ENCODE results near the gene SLIT1. TPM values are rescaled to one million over a fixed set of nuclear protein-coding genes. Genes with fewer than 3 reads are reported as not detected.

Gene SLIT1
- total RNA-seq, 1 donor from 2014 or later = 0.23 TPM

GRCh38 chr10:97038688-97039087, 147.1 kb downstream of the SLIT1 start:
- Mint-ChIP-seq H3K9me3 (ENCODE audit: unreplicated experiment) (no peaks in the 10 kb centered on the region), H3K27me3 (ENCODE audit: low read depth, unreplicated experiment) (peaks cover 36% of the 10 kb centered on the region), H3K27ac (ENCODE audit: unreplicated experiment) (no peak overlapping the region), H3K4me1 (ENCODE audit: low read depth, unreplicated experiment) (peaks cover 2% of the 10 kb centered on the region), H3K4me3 (ENCODE audit: unreplicated experiment) (no peak overlapping the region), H3K36me3 (ENCODE audit: low read depth, unreplicated experiment) (no peaks in the 10 kb centered on the region)
- peaks cover 3% of the 10 kb centered on the region for H3K27me3 ChIP-seq (ENCODE audit: insufficient read depth, low read length)
- H3K27ac ChIP-seq (ENCODE audit: low read depth, low read length) = no peak overlapping the region
- H3K4me3 ChIP-seq (ENCODE audit: insufficient read depth, low read depth, low read length) = no peak overlapping the region
- no peak overlapping the region for H3K9ac ChIP-seq (ENCODE audit: low read length)
- H2AFZ ChIP-seq (ENCODE audit: low read depth, low read length) = no peak overlapping the region
- no peak for DNase-seq (ENCODE audit: low read depth)
- peaks cover 6% of the 10 kb centered on the region for H3K4me1 ChIP-seq (ENCODE audit: insufficient read depth, low read length)
- H4K20me1 ChIP-seq (ENCODE audit: insufficient read depth, low read length) = no peaks in the 10 kb centered on the region
- H3K36me3 ChIP-seq (ENCODE audit: insufficient read depth, low read length) = no peaks in the 10 kb centered on the region
- FAIRE-seq = no peak
- H3K9me3 ChIP-seq (ENCODE audit: insufficient read depth, low read depth, low read length) = no peaks in the 10 kb centered on the region
- TF ChIP-seq, protein P1, sequence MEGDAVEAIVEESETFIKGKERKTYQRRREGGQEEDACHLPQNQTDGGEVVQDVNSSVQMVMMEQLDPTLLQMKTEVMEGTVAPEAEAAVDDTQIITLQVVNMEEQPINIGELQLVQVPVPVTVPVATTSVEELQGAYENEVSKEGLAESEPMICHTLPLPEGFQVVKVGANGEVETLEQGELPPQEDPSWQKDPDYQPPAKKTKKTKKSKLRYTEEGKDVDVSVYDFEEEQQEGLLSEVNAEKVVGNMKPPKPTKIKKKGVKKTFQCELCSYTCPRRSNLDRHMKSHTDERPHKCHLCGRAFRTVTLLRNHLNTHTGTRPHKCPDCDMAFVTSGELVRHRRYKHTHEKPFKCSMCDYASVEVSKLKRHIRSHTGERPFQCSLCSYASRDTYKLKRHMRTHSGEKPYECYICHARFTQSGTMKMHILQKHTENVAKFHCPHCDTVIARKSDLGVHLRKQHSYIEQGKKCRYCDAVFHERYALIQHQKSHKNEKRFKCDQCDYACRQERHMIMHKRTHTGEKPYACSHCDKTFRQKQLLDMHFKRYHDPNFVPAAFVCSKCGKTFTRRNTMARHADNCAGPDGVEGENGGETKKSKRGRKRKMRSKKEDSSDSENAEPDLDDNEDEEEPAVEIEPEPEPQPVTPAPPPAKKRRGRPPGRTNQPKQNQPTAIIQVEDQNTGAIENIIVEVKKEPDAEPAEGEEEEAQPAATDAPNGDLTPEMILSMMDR (IDR thresholded peaks at IDR 0.05; ENCODE audit: insufficient read depth, low read depth, low read length) = no peak
- TF ChIP-seq EZH2 (IDR thresholded peaks at IDR 0.05; ENCODE audit: insufficient read depth, low read length) = no peak
- H3K4me2 ChIP-seq (ENCODE audit: low read length) = no peak overlapping the region
- no peaks in the 10 kb centered on the region for H3K79me2 ChIP-seq (ENCODE audit: insufficient read depth, low read length)

- Histone ChIP-seq H3K36me3 (ENCODE audit: insufficient read depth, low read length) (no peaks in the 10 kb centered on the region), H2AFZ (ENCODE audit: low read depth, low read length) (peak overlapping the region; percentile 74), H4K20me1 (ENCODE audit: insufficient read depth, low read length) (no peaks in the 10 kb centered on the region), H3K4me3 (ENCODE audit: insufficient read depth, low read depth, low read length) (peak overlapping the region; percentile 26), H3K9ac (ENCODE audit: low read length) (no peak overlapping the region), H3K27me3 (ENCODE audit: insufficient read depth, low read length) (peaks cover 3% of the 10 kb centered on the region), H3K27ac (ENCODE audit: low read depth, low read length) (no peak overlapping the region), H3K4me2 (ENCODE audit: low read length) (peak overlapping the region; percentile 83), H3K9me3 (ENCODE audit: insufficient read depth, low read depth, low read length) (no peaks in the 10 kb centered on the region), H3K79me2 (ENCODE audit: insufficient read depth, low read length) (no peaks in the 10 kb centered on the region), H3K4me1 (ENCODE audit: insufficient read depth, low read length) (peaks cover 6% of the 10 kb centered on the region)
- no peak overlapping the region for H3K4me3 Mint-ChIP-seq (ENCODE audit: unreplicated experiment)
- TF ChIP-seq, protein P1 (IDR thresholded peaks at IDR 0.05; ENCODE audit: insufficient read depth, low read depth, low read length) = peak; percentile 87
- TF ChIP-seq EZH2 (IDR thresholded peaks at IDR 0.05; ENCODE audit: insufficient read depth, low read length) = no peak
- H3K4me1 Mint-ChIP-seq (ENCODE audit: low read depth, unreplicated experiment) = peaks cover 3% of the 10 kb centered on the region
- peak; percentile 91 for FAIRE-seq
- DNase-seq (ENCODE audit: low read depth) = peak; percentile 45
- H3K9me3 Mint-ChIP-seq (ENCODE audit: unreplicated experiment) = no peaks in the 10 kb centered on the region
- H3K36me3 Mint-ChIP-seq (ENCODE audit: low read depth, unreplicated experiment) = no peaks in the 10 kb centered on the region
- peaks cover 36% of the 10 kb centered on the region for H3K27me3 Mint-ChIP-seq (ENCODE audit: low read depth, unreplicated experiment)
- H3K27ac Mint-ChIP-seq (ENCODE audit: unreplicated experiment) = no peak overlapping the region
Measured at GRCh38 chr10:97037365-97038361, 148.1 kb downstream of the SLIT1 start.
